DOHH2 (cell line): ENCODE results near the gene GPR141.

Source experiments
- EZH2phosphoT487 ChIP-seq: fragments of 200-600 bp; sonication (generic); IDR thresholded peaks from 2 replicates; pipeline ENCODE4 v1.6.1; 2017; ENCODE audit warnings: borderline replicate concordance, mild to moderate bottlenecking, antibody characterized with exemption, low read length, moderate library complexity, mixed read lengths
- TF ChIP-seq, protein P1 (sequence below): fragments of 200-600 bp; sonication (generic); IDR thresholded peaks from one replicate; pipeline ENCODE4 v1.5.1; 2014; ENCODE audit warnings: antibody characterized with exemption, mild to moderate bottlenecking, low read depth, low read length; ENCODE audit not compliant: poor library complexity, severe bottlenecking

- TF ChIP-seq, protein P1, sequence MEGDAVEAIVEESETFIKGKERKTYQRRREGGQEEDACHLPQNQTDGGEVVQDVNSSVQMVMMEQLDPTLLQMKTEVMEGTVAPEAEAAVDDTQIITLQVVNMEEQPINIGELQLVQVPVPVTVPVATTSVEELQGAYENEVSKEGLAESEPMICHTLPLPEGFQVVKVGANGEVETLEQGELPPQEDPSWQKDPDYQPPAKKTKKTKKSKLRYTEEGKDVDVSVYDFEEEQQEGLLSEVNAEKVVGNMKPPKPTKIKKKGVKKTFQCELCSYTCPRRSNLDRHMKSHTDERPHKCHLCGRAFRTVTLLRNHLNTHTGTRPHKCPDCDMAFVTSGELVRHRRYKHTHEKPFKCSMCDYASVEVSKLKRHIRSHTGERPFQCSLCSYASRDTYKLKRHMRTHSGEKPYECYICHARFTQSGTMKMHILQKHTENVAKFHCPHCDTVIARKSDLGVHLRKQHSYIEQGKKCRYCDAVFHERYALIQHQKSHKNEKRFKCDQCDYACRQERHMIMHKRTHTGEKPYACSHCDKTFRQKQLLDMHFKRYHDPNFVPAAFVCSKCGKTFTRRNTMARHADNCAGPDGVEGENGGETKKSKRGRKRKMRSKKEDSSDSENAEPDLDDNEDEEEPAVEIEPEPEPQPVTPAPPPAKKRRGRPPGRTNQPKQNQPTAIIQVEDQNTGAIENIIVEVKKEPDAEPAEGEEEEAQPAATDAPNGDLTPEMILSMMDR: no peak
- TF ChIP-seq EZH2phosphoT487: no peak
Observed at GRCh38 chr7:37784015-37784414, 100.4 kb downstream of the GPR141 start.
